SU-DHL-6 (cell line): ENCODE data around the gene SFPQ.

Experiments used
- H2AFZ ChIP-seq: fragments of 200-600 bp; sonication (generic); 2 replicates; pipeline ENCODE4 v1.6.1; 2014; ENCODE audit warnings: low read depth, mild to moderate bottlenecking, moderate library complexity, mixed read lengths, antibody characterized with exemption, low read length; ENCODE audit not compliant: severe bottlenecking
- H3F3A ChIP-seq: fragments of 200-600 bp; shearing (Covaris generic); 2 replicates; pipeline ENCODE4 v1.6.0; 2016; ENCODE audit warnings: antibody characterized with exemption, mild to moderate bottlenecking; ENCODE audit not compliant: insufficient read depth
- H3K27ac ChIP-seq: fragments of 200-600 bp; sonication (generic); 2 replicates; pipeline ENCODE4 v1.5.1; 2016; ENCODE audit warnings: low read depth, mild to moderate bottlenecking, low read length, moderate library complexity, mixed read lengths
- H3K27me3 ChIP-seq: fragments of 200-600 bp; sonication (generic), shearing (Covaris generic); 2 replicates; pipeline ENCODE4 v1.6.0; 2014; ENCODE audit warnings: mild to moderate bottlenecking, low read length
- H3K36me3 ChIP-seq: fragments of 200-600 bp; sonication (generic); 2 replicates; pipeline ENCODE4 v1.6.1; 2014; ENCODE audit warnings: mild to moderate bottlenecking, low read length, mixed read lengths
- H3K4me2 ChIP-seq: fragments of 300-600, 200-600 bp; shearing (Covaris generic), sonication (generic); 2 replicates; pipeline ENCODE4 v1.6.0; 2014; ENCODE audit warnings: low read length, low read depth, mild to moderate bottlenecking; ENCODE audit not compliant: poor library complexity, severe bottlenecking
- H3K4me3 ChIP-seq: fragments of 200-600 bp; sonication (generic); 2 replicates; pipeline ENCODE4 v1.5.1; 2014; ENCODE audit warnings: antibody characterized with exemption, low read length, mild to moderate bottlenecking, mixed read lengths; ENCODE audit not compliant: insufficient read depth, poor library complexity, severe bottlenecking
- H3K79me2 ChIP-seq: fragments of 200-600 bp; sonication (generic); 2 replicates; pipeline ENCODE4 v1.6.1; 2014; ENCODE audit warnings: mild to moderate bottlenecking, low read length, moderate library complexity; ENCODE audit not compliant: insufficient read depth
- H3K9ac ChIP-seq: fragments of 200-600 bp; sonication (generic); 2 replicates; pipeline ENCODE4 v1.7.0; 2014; ENCODE audit warnings: mild to moderate bottlenecking, low read length
- H3K9me2 ChIP-seq: fragments of 200-600 bp; sonication (generic); replicated peaks from 2 replicates; pipeline ENCODE4 v1.6.1; 2014; ENCODE audit warnings: low read length; ENCODE audit not compliant: insufficient read depth
- H3K9me3 ChIP-seq: fragments of 200-600 bp; sonication (generic); 2 replicates; pipeline ENCODE4 v1.6.1; 2014; ENCODE audit warnings: low read length, mixed read lengths; ENCODE audit not compliant: insufficient read depth
- H4K20me1 ChIP-seq: fragments of 200-600 bp; sonication (generic); 2 replicates; pipeline ENCODE4 v1.6.1; 2014; ENCODE audit warnings: low read depth, mild to moderate bottlenecking, antibody characterized with exemption, low read length, moderate library complexity, mixed read lengths
- CTCF ChIP-seq: fragments of 200-600 bp; sonication (generic); IDR thresholded peaks from one replicate; pipeline ENCODE4 v1.5.1; 2017; ENCODE audit warnings: antibody characterized with exemption, mild to moderate bottlenecking, low read length, moderate library complexity; ENCODE audit not compliant: insufficient read depth, poor library complexity, severe bottlenecking
- EZH2phosphoT487 ChIP-seq: fragments of 200-600 bp; sonication (generic), shearing (Covaris generic); conservative IDR thresholded peaks from 2 replicates; pipeline ENCODE4 v1.6.1; 2018; ENCODE audit warnings: mild to moderate bottlenecking, antibody characterized with exemption, low read length, moderate library complexity, mixed read lengths

Gene SFPQ

GRCh38 chr1:35190784-35191183 is 2.2 kb downstream of the SFPQ start:
- H4K20me1 ChIP-seq = peaks cover 60% of the 10 kb centered on the region
- H3K4me3 ChIP-seq = peak overlapping the region; percentile 91
- TF ChIP-seq CTCF (no peak), EZH2phosphoT487 (no peak)
- H3K9ac ChIP-seq = peak overlapping the region; percentile 100
- H3K4me2 ChIP-seq = peak overlapping the region; percentile 94
- peaks cover 61% of the 10 kb centered on the region for H3K36me3 ChIP-seq
- no peak overlapping the region for H2AFZ ChIP-seq
- H3K27me3 ChIP-seq = no peaks in the 10 kb centered on the region
- H3K79me2 ChIP-seq = peaks cover 72% of the 10 kb centered on the region
- H3K9me3 ChIP-seq = no peaks in the 10 kb centered on the region
- peaks cover 51% of the 10 kb centered on the region for H3F3A ChIP-seq
- no peak overlapping the region; the same call in 1 of the 2 replicates for H3K27ac ChIP-seq
- no peaks in the 10 kb centered on the region for H3K9me2 ChIP-seq

GRCh38 chr1:35188578-35189392 is 4.2 kb downstream of the SFPQ start:
- Histone ChIP-seq H3K79me2 (peaks cover 91% of the 10 kb centered on the region), H3K9me3 (no peaks in the 10 kb centered on the region), H4K20me1 (peaks cover 80% of the 10 kb centered on the region), H3K36me3 (peaks cover 81% of the 10 kb centered on the region), H3K9me2 (no peaks in the 10 kb centered on the region), H3K9ac (no peak overlapping the region), H3K4me2 (no peak overlapping the region), H2AFZ (no peak overlapping the region), H3K27ac (no peak overlapping the region), H3K4me3 (no peak overlapping the region), H3F3A (peaks cover 70% of the 10 kb centered on the region), H3K27me3 (no peaks in the 10 kb centered on the region)
- no peak for TF ChIP-seq CTCF

- Histone ChIP-seq H2AFZ (no peak overlapping the region), H3K27ac (no peak overlapping the region), H3K4me3 (no peak overlapping the region), H3K9ac (no peak overlapping the region), H3K9me2 (no peaks in the 10 kb centered on the region), H4K20me1 (peaks cover 85% of the 10 kb centered on the region), H3K79me2 (peaks cover 98% of the 10 kb centered on the region), H3K27me3 (no peaks in the 10 kb centered on the region), H3K36me3 (peaks cover 88% of the 10 kb centered on the region), H3K9me3 (no peaks in the 10 kb centered on the region), H3F3A (peaks cover 76% of the 10 kb centered on the region), H3K4me2 (no peak overlapping the region)
- no peak for TF ChIP-seq CTCF
- TF ChIP-seq EZH2phosphoT487 = no peak
Observed at GRCh38 chr1:35187816-35188342, 5.1 kb downstream of the SFPQ start.
